ENCODE measurements around the gene CHRNB4.

The CHRNB4 gene

GRCh38 chr15:78666010-78666409 lies 25.0 kb upstream of the CHRNB4 start:
- Histone ChIP-seq H2BK15ac (replicated peaks; ENCODE audit: low read depth) (no peak overlapping the region), H2AK5ac (ENCODE audit: low read length) (no peak overlapping the region), H3K36me3 (ENCODE audit: control insufficient read depth, insufficient read depth, low read length) (no peaks in the 10 kb centered on the region), H3K27ac (ENCODE audit: low read depth, low read length) (no peak overlapping the region), H3K9ac (ENCODE audit: low read length) (no peak overlapping the region), H3K27me3 (ENCODE audit: insufficient read depth, low read length, poor library complexity) (no peaks in the 10 kb centered on the region), H3K4me3 (ENCODE audit: low read length) (no peak overlapping the region), H2BK120ac (ENCODE audit: low read depth, low read length) (no peak overlapping the region), H3K4ac (ENCODE audit: low read depth, low read length) (no peak overlapping the region), H2BK5ac (ENCODE audit: low read length) (no peak overlapping the region), H3K4me2 (ENCODE audit: low read length) (no peak overlapping the region), H3K4me1 (ENCODE audit: control insufficient read depth, low read depth, low read length) (no peaks in the 10 kb centered on the region), H4K8ac (ENCODE audit: low read depth, low read length) (no peak overlapping the region), H3K56ac (ENCODE audit: low read length) (no peak overlapping the region), H3K18ac (ENCODE audit: low read length) (no peak overlapping the region), H3K23ac (ENCODE audit: low read length) (no peak overlapping the region), H3K79me1 (ENCODE audit: low read length) (no peaks in the 10 kb centered on the region), H4K5ac (ENCODE audit: low read length) (no peak overlapping the region), H3K79me2 (ENCODE audit: control insufficient read depth, insufficient read depth, low read length) (no peaks in the 10 kb centered on the region)
- no peak for DNase-seq
- no CpG with 5 or more reads among the region's 6 CpGs for WGBS (ENCODE audit: extremely low coverage, insufficient coverage, low lambda C conversion rate)

GRCh38 chr15:78663703-78664102 lies 22.7 kb upstream of the CHRNB4 start:
- H3K27me3 ChIP-seq (ENCODE audit: insufficient read depth, low read length, poor library complexity) = no peaks in the 10 kb centered on the region
- H3K23ac ChIP-seq (ENCODE audit: low read length) = no peak overlapping the region
- DNase-seq = no peak
- H3K4ac ChIP-seq (ENCODE audit: low read depth, low read length) = no peak overlapping the region
- WGBS (ENCODE audit: extremely low coverage, insufficient coverage, low lambda C conversion rate) = no CpG with 5 or more reads among the region's 1 CpG
- no peak overlapping the region for H4K8ac ChIP-seq (ENCODE audit: low read depth, low read length)
- H3K27ac ChIP-seq (ENCODE audit: low read depth, low read length) = no peak overlapping the region
- H3K56ac ChIP-seq (ENCODE audit: low read length) = no peak overlapping the region
- no peaks in the 10 kb centered on the region for H3K79me2 ChIP-seq (ENCODE audit: control insufficient read depth, insufficient read depth, low read length)
- no peaks in the 10 kb centered on the region for H3K36me3 ChIP-seq (ENCODE audit: control insufficient read depth, insufficient read depth, low read length)
- no peaks in the 10 kb centered on the region for H3K4me1 ChIP-seq (ENCODE audit: control insufficient read depth, low read depth, low read length)
- no peak overlapping the region for H4K5ac ChIP-seq (ENCODE audit: low read length)
- no peaks in the 10 kb centered on the region for H3K79me1 ChIP-seq (ENCODE audit: low read length)
- no peak overlapping the region for H2BK15ac ChIP-seq (replicated peaks; ENCODE audit: low read depth)
- no peak overlapping the region for H3K18ac ChIP-seq (ENCODE audit: low read length)
- no peak overlapping the region for H3K4me3 ChIP-seq (ENCODE audit: low read length)
- no peak overlapping the region for H3K4me2 ChIP-seq (ENCODE audit: low read length)
- H3K9ac ChIP-seq (ENCODE audit: low read length) = no peak overlapping the region
- no peak overlapping the region for H2BK5ac ChIP-seq (ENCODE audit: low read length)
- H2AK5ac ChIP-seq (ENCODE audit: low read length) = no peak overlapping the region
- H2BK120ac ChIP-seq (ENCODE audit: low read depth, low read length) = no peak overlapping the region

GRCh38 chr15:78662028-78662427 lies 21.0 kb upstream of the CHRNB4 start:
- Histone ChIP-seq H3K27ac (ENCODE audit: low read depth, low read length) (no peak overlapping the region), H3K18ac (ENCODE audit: low read length) (no peak overlapping the region), H2BK5ac (ENCODE audit: low read length) (no peak overlapping the region), H3K79me1 (ENCODE audit: low read length) (no peaks in the 10 kb centered on the region), H3K23ac (ENCODE audit: low read length) (no peak overlapping the region), H3K4ac (ENCODE audit: low read depth, low read length) (no peak overlapping the region), H3K4me2 (ENCODE audit: low read length) (no peak overlapping the region), H4K5ac (ENCODE audit: low read length) (no peak overlapping the region), H2BK15ac (replicated peaks; ENCODE audit: low read depth) (no peak overlapping the region), H3K56ac (ENCODE audit: low read length) (no peak overlapping the region), H4K8ac (ENCODE audit: low read depth, low read length) (no peak overlapping the region), H3K4me3 (ENCODE audit: low read length) (no peak overlapping the region), H3K27me3 (ENCODE audit: insufficient read depth, low read length, poor library complexity) (no peaks in the 10 kb centered on the region), H2AK5ac (ENCODE audit: low read length) (no peak overlapping the region), H3K36me3 (ENCODE audit: control insufficient read depth, insufficient read depth, low read length) (no peaks in the 10 kb centered on the region), H2BK120ac (ENCODE audit: low read depth, low read length) (no peak overlapping the region), H3K79me2 (ENCODE audit: control insufficient read depth, insufficient read depth, low read length) (no peaks in the 10 kb centered on the region), H3K4me1 (ENCODE audit: control insufficient read depth, low read depth, low read length) (no peaks in the 10 kb centered on the region), H3K9ac (ENCODE audit: low read length) (no peak overlapping the region)
- DNase-seq = no peak
- no CpG with 5 or more reads among the region's 5 CpGs for WGBS (ENCODE audit: extremely low coverage, insufficient coverage, low lambda C conversion rate)

GRCh38 chr15:78661001-78661400 lies 20.0 kb upstream of the CHRNB4 start:
- Histone ChIP-seq H3K4me2 (ENCODE audit: low read length) (no peak overlapping the region), H3K79me2 (ENCODE audit: control insufficient read depth, insufficient read depth, low read length) (no peaks in the 10 kb centered on the region), H3K4ac (ENCODE audit: low read depth, low read length) (no peak overlapping the region), H3K27me3 (ENCODE audit: insufficient read depth, low read length, poor library complexity) (no peaks in the 10 kb centered on the region), H2BK5ac (ENCODE audit: low read length) (no peak overlapping the region), H4K8ac (ENCODE audit: low read depth, low read length) (no peak overlapping the region), H3K36me3 (ENCODE audit: control insufficient read depth, insufficient read depth, low read length) (no peaks in the 10 kb centered on the region), H3K23ac (ENCODE audit: low read length) (no peak overlapping the region), H3K18ac (ENCODE audit: low read length) (no peak overlapping the region), H3K79me1 (ENCODE audit: low read length) (no peaks in the 10 kb centered on the region), H4K5ac (ENCODE audit: low read length) (no peak overlapping the region), H3K4me3 (ENCODE audit: low read length) (no peak overlapping the region), H2AK5ac (ENCODE audit: low read length) (no peak overlapping the region), H3K27ac (ENCODE audit: low read depth, low read length) (no peak overlapping the region), H3K9ac (ENCODE audit: low read length) (no peak overlapping the region), H2BK15ac (replicated peaks; ENCODE audit: low read depth) (no peak overlapping the region), H3K4me1 (ENCODE audit: control insufficient read depth, low read depth, low read length) (no peaks in the 10 kb centered on the region), H3K56ac (ENCODE audit: low read length) (no peak overlapping the region), H2BK120ac (ENCODE audit: low read depth, low read length) (no peak overlapping the region)
- no CpG with 5 or more reads among the region's 19 CpGs for WGBS (ENCODE audit: extremely low coverage, insufficient coverage, low lambda C conversion rate)
- no peak for DNase-seq

- H3K4me2 ChIP-seq (ENCODE audit: low read length) = no peak overlapping the region
- no peak overlapping the region for H2AK5ac ChIP-seq (ENCODE audit: low read length)
- H3K4me3 ChIP-seq (ENCODE audit: low read length) = no peak overlapping the region
- H3K18ac ChIP-seq (ENCODE audit: low read length) = no peak overlapping the region
- no peaks in the 10 kb centered on the region for H3K27me3 ChIP-seq (ENCODE audit: insufficient read depth, low read length, poor library complexity)
- H4K8ac ChIP-seq (ENCODE audit: low read depth, low read length) = no peak overlapping the region
- H3K4ac ChIP-seq (ENCODE audit: low read depth, low read length) = no peak overlapping the region
- no peak overlapping the region for H3K9ac ChIP-seq (ENCODE audit: low read length)
- H3K4me1 ChIP-seq (ENCODE audit: control insufficient read depth, low read depth, low read length) = no peaks in the 10 kb centered on the region
- no peaks in the 10 kb centered on the region for H3K79me1 ChIP-seq (ENCODE audit: low read length)
- no peak for DNase-seq
- no peak overlapping the region for H2BK5ac ChIP-seq (ENCODE audit: low read length)
- no peak overlapping the region for H3K56ac ChIP-seq (ENCODE audit: low read length)
- no peaks in the 10 kb centered on the region for H3K36me3 ChIP-seq (ENCODE audit: control insufficient read depth, insufficient read depth, low read length)
- H4K5ac ChIP-seq (ENCODE audit: low read length) = no peak overlapping the region
- no peak overlapping the region for H3K27ac ChIP-seq (ENCODE audit: low read depth, low read length)
- no peak overlapping the region for H2BK15ac ChIP-seq (replicated peaks; ENCODE audit: low read depth)
- H3K79me2 ChIP-seq (ENCODE audit: control insufficient read depth, insufficient read depth, low read length) = no peaks in the 10 kb centered on the region
- H3K23ac ChIP-seq (ENCODE audit: low read length) = no peak overlapping the region
- no peak overlapping the region for H2BK120ac ChIP-seq (ENCODE audit: low read depth, low read length)
- no CpG with 5 or more reads among the region's 9 CpGs for WGBS (ENCODE audit: extremely low coverage, insufficient coverage, low lambda C conversion rate)
These were observed 19.6 kb upstream of the CHRNB4 start for GRCh38 chr15:78660584-78660983.

GRCh38 chr15:78658823-78659222 lies 17.8 kb upstream of the CHRNB4 start:
- no peak overlapping the region for H3K18ac ChIP-seq (ENCODE audit: low read length)
- no peak overlapping the region for H3K23ac ChIP-seq (ENCODE audit: low read length)
- no peak overlapping the region for H3K56ac ChIP-seq (ENCODE audit: low read length)
- no peak overlapping the region for H3K9ac ChIP-seq (ENCODE audit: low read length)
- no peak overlapping the region for H2BK5ac ChIP-seq (ENCODE audit: low read length)
- H2BK15ac ChIP-seq (replicated peaks; ENCODE audit: low read depth) = no peak overlapping the region
- no peak overlapping the region for H3K4ac ChIP-seq (ENCODE audit: low read depth, low read length)
- H2AK5ac ChIP-seq (ENCODE audit: low read length) = no peak overlapping the region
- H4K5ac ChIP-seq (ENCODE audit: low read length) = no peak overlapping the region
- H3K79me2 ChIP-seq (ENCODE audit: control insufficient read depth, insufficient read depth, low read length) = no peaks in the 10 kb centered on the region
- no peak overlapping the region for H3K4me3 ChIP-seq (ENCODE audit: low read length)
- H4K8ac ChIP-seq (ENCODE audit: low read depth, low read length) = no peak overlapping the region
- no peaks in the 10 kb centered on the region for H3K27me3 ChIP-seq (ENCODE audit: insufficient read depth, low read length, poor library complexity)
- DNase-seq = no peak
- no peak overlapping the region for H3K4me2 ChIP-seq (ENCODE audit: low read length)
- no peaks in the 10 kb centered on the region for H3K4me1 ChIP-seq (ENCODE audit: control insufficient read depth, low read depth, low read length)
- H3K79me1 ChIP-seq (ENCODE audit: low read length) = no peaks in the 10 kb centered on the region
- no peaks in the 10 kb centered on the region for H3K36me3 ChIP-seq (ENCODE audit: control insufficient read depth, insufficient read depth, low read length)
- H2BK120ac ChIP-seq (ENCODE audit: low read depth, low read length) = no peak overlapping the region
- H3K27ac ChIP-seq (ENCODE audit: low read depth, low read length) = no peak overlapping the region
